HepG2 (cell line): ENCODE data around the gene GPX1. TPM values are rescaled to one million over a fixed set of nuclear protein-coding genes. Genes with fewer than 3 reads are reported as not detected.
A peak's percentile ranks its signal among the peaks of the same experiment; 100 is the strongest.

Source experiments
- ATAC-seq: fragments of 200-7000 bp; cut with Tn5 transposase; 3 replicates; pipeline ENCODE4 v1.9.1; 2020; ENCODE audit warnings: mild to moderate bottlenecking, moderate library complexity
- BruUV-seq: library from RNA; stranded (reverse); fragments of 400-500 nt; replicated peaks from 2 replicates; lab custom pipeline; 2021; lab: Mats Ljungman, UMichigan
- CTCF ChIA-PET: fragments of 300-600 bp; formaldehyde crosslinking; extraction: SDS; loops from one replicate; lab custom pipeline; 2021; ENCODE audit warnings: low total read pairs, inconsistent platforms, low intra/inter-chr PET ratio; lab: Yijun Ruan, JAX
- POLR2A ChIA-PET: fragments of 350-600 bp; sonication (Branson Sonifier 250); formaldehyde crosslinking; loops from one replicate; lab custom pipeline; 2020; ENCODE audit warnings: antibody characterized with exemption, inconsistent platforms; lab: Yijun Ruan, JAX
- DNase-seq: peaks from one replicate; pipeline ENCODE4 v3.0.0-alpha.2; 2015; ENCODE audit warnings: low spot score
- FAIRE-seq: peaks from 3 replicates; lab custom pipeline; 2011; peaks lifted over from hg19 to GRCh38; lab: Jason Lieb, UNC
- H2AFZ ChIP-seq: one replicate; pipeline ENCODE4 v1.6.1; 2011; ENCODE audit warnings: low read length, inconsistent platforms
- H3K27ac ChIP-seq: fragments of 300-600 bp; 3 replicates; pipeline ENCODE4 v1.8.0; 2011; ENCODE audit warnings: mixed run types, mild to moderate bottlenecking, mixed read lengths, low read length, inconsistent platforms; ENCODE audit not compliant: insufficient read depth; ENCODE audit errors: extremely low read length
- H3K27me3 ChIP-seq, 2 experiments: fragments of 200-600 bp in 1 of 2; 2 replicates in 1 of 2; 3 replicates in 1 of 2; pipeline versions ENCODE4 v1.6.0 to v1.8.0; 2011; ENCODE audit warnings: low read length in 2 of 2, mild to moderate bottlenecking in 2 of 2, moderate library complexity in 2 of 2, inconsistent platforms in 1 of 2; ENCODE audit not compliant: insufficient read depth in 2 of 2, control insufficient read depth in 1 of 2
- H3K36me3 ChIP-seq, 2 experiments: fragments of 200-600 bp in 1 of 2; replicated peaks in 1 of 2; 2 replicates in 1 of 2; 3 replicates in 1 of 2; pipeline versions ENCODE4 v1.5.1 to v1.8.0; 2011; ENCODE audit warnings: low read length in 2 of 2, inconsistent platforms in 1 of 2; ENCODE audit not compliant: insufficient read depth in 2 of 2, control insufficient read depth in 1 of 2
- H3K4me1 ChIP-seq: 2 replicates; pipeline ENCODE4 v1.5.1; 2012; ENCODE audit warnings: low read length, inconsistent platforms; ENCODE audit not compliant: insufficient read depth
- H3K4me2 ChIP-seq: 2 replicates; pipeline ENCODE4 v1.6.0; 2011; ENCODE audit warnings: low read depth, low read length, inconsistent platforms
- H3K4me3 ChIP-seq, 3 experiments: fragments of 200-600 bp in 1 of 3; sonication (generic), shearing (Covaris generic) in 1 of 3; replicated peaks in 1 of 3; 2 replicates each; pipeline ENCODE4 v1.5.1; 2011 to 2016; ENCODE audit warnings: low read length in 3 of 3, inconsistent platforms in 2 of 3, low read depth in 2 of 3, mild to moderate bottlenecking in 2 of 3, control low read depth in 1 of 3, mixed read lengths in 1 of 3; ENCODE audit not compliant: insufficient read depth in 1 of 3
- H3K79me2 ChIP-seq: one replicate; pipeline ENCODE4 v1.6.1; 2011; ENCODE audit warnings: low read length, inconsistent platforms; ENCODE audit not compliant: insufficient read depth
- H3K9ac ChIP-seq: 2 replicates; pipeline ENCODE4 v1.6.0; 2011; ENCODE audit warnings: mild to moderate bottlenecking, low read depth, low read length, inconsistent platforms; ENCODE audit not compliant: insufficient read depth
- H3K9me3 ChIP-seq: 2 replicates; pipeline ENCODE4 v1.5.1; 2012; ENCODE audit warnings: mild to moderate bottlenecking, low read length
- H4K20me1 ChIP-seq: 2 replicates; pipeline ENCODE4 v1.6.0; 2011; ENCODE audit warnings: inconsistent platforms, mild to moderate bottlenecking, low read length, moderate library complexity; ENCODE audit not compliant: insufficient read depth
- CENPT ChIP-seq: sonication (generic); formaldehyde crosslinking; IDR thresholded peaks from 2 replicates; pipeline ENCODE4 v1.8.0; 2022; ENCODE audit warnings: low read depth, mild to moderate bottlenecking, moderate library complexity, missing genetic modification reagents
- HMGA1 ChIP-seq: sonication (generic); formaldehyde crosslinking; conservative IDR thresholded peaks from 2 replicates; pipeline ENCODE4 v1.4.0; 2020; ENCODE audit warnings: missing genetic modification reagents
- KDM1A ChIP-seq: IDR thresholded peaks from 2 replicates; pipeline ENCODE4 v1.6.1; 2016; ENCODE audit warnings: missing compliant biosample characterization
- KIAA2018 ChIP-seq: sonication (generic); formaldehyde crosslinking; IDR thresholded peaks from 2 replicates; pipeline ENCODE4 v1.5.0; 2020; ENCODE audit warnings: mild to moderate bottlenecking, missing genetic modification reagents, borderline replicate concordance
- NFATC3 ChIP-seq: sonication (generic); formaldehyde crosslinking; IDR thresholded peaks from 2 replicates; pipeline ENCODE4 v1.5.1; 2020; ENCODE audit warnings: mild to moderate bottlenecking, missing genetic modification reagents
- PBX3 ChIP-seq: sonication (generic); formaldehyde crosslinking; IDR thresholded peaks from 2 replicates; pipeline ENCODE4 v1.8.1; 2023; ENCODE audit warnings: missing genetic modification reagents, inconsistent platforms, borderline replicate concordance
- REST ChIP-seq, 2 experiments: IDR thresholded peaks; 2 replicates each; pipeline ENCODE4 v1.6.1; 2011 to 2012; ENCODE audit warnings: low read length in 2 of 2, borderline replicate concordance in 1 of 2, low read depth in 1 of 2, mild to moderate bottlenecking in 1 of 2, moderate library complexity in 1 of 2
- TCF12 ChIP-seq, 2 experiments: fragments of 450-650 bp in 1 of 2; sonication (generic) in 1 of 2; formaldehyde crosslinking in 1 of 2; IDR thresholded peaks; 2 replicates each; pipeline versions ENCODE4 v1.6.1 to v1.8.0; 2017 to 2022; ENCODE audit warnings: antibody characterized with exemption in 1 of 2, mild to moderate bottlenecking in 1 of 2, missing genetic modification reagents in 1 of 2, moderate library complexity in 1 of 2
- ZNF333 ChIP-seq: sonication (generic); formaldehyde crosslinking; IDR thresholded peaks from 2 replicates; pipeline ENCODE4 v1.4.0; 2020; ENCODE audit warnings: mild to moderate bottlenecking, missing genetic modification reagents, borderline replicate concordance
- WGBS: methylation state at CpG from one replicate; pipeline ENCODE4 v1.1.6; 2017; ENCODE audit warnings: low lambda C conversion rate; 5-methylcytosine and 5-hydroxymethylcytosine counted together
- in situ Hi-C: cut with HindIII; loops from 2 replicates; pipeline ENCODE4 v1.10.0; 2017; ENCODE audit warnings: low pct_unique_long_range_greater_than_20kb; ENCODE audit not compliant: extremely low pct_ligation_motif_present
- intact Hi-C: fragments of 100-400 bp; cut with micrococcal nuclease; formaldehyde crosslinking; loops from one replicate; pipeline ENCODE4 v1.10.0; 2022; ENCODE audit not compliant: unreplicated experiment
- polyA plus RNA-seq, 8 experiments: library from polyadenylated mRNA; depleted of rRNA in 3 of 8; stranded (reverse) in 7 of 8; unstranded in 1 of 8; fragments of >200 nt; fragmentation: Illumina TruSeq in 4 of 8; extraction: Trizol in 4 of 8; gene quantifications; 2 replicates each; pipeline versions ENCODE4 v1.2.1 to v1.2.3, GENCODE V29; 2011 to 2016; ENCODE audit warnings: low read depth in 4 of 8, missing spikeins in 1 of 8, mixed read lengths in 1 of 8; ENCODE audit not compliant: insufficient read depth in 1 of 8
- total RNA-seq, 5 experiments: library from RNA; depleted of rRNA; stranded (reverse); fragments of >200 nt; fragmentation: Illumina TruSeq; extraction: Trizol; gene quantifications; 2 replicates each; pipeline ENCODE4 v1.2.3, GENCODE V29; 2016; ENCODE audit warnings: low read depth in 1 of 5

The GPX1 gene
- total and polyA plus RNA-seq, 2 of the 13 experiments (the other 11 are each of a cell fraction or from before 2014, with no cell fraction given), result 149 to 168 TPM

- TF ChIP-seq REST (IDR thresholded peaks at IDR 0.05; ENCODE audit: borderline replicate concordance in 1 of 2, low read depth in 1 of 2, low read length in 2 of 2), result no peak
- no peak for TF ChIP-seq HMGA1 (CRISPR knock-in tag)
These were observed 15.0 kb downstream of the GPX1 start (continued) for GRCh38 chr3:49343163-49343562.

- DNase-seq (no peak), FAIRE-seq (no peak), ATAC-seq (no peak)
- 92% methylated on average over 6 of the region's 6 CpGs for WGBS
- 0 out of 2 replicates have a peak overlapping the region, but pooled peaks have one; percentile 6 for H3K4me2 ChIP-seq
- no peaks in the 10 kb centered on the region for H3K27me3 ChIP-seq
- H3K9me3 ChIP-seq, result no peaks in the 10 kb centered on the region
- no peak overlapping the region for H3K4me3 ChIP-seq
- peak overlapping the region; percentile 40 for H3K27ac ChIP-seq
- H2AFZ ChIP-seq, result no peak overlapping the region
- H3K9ac ChIP-seq, result no peak overlapping the region
- in situ Hi-C loops (loop anchor here (25.0 kb wide), 1 partner anchor 95 kb away; the partner anchor contains the start of gene NICN1), intact Hi-C loops (no loop called here)
- POLR2A ChIA-PET, result interaction anchor here (0.6 to 0.9 kb wide), 3 partner anchors 17 to 171 kb away, joined by 3 read pairs; partner anchors contain the start of gene KLHDC8B
- peaks cover 62% of the 10 kb centered on the region for H3K4me1 ChIP-seq
- peaks cover 17% of the 10 kb centered on the region for H3K79me2 ChIP-seq
- CTCF ChIA-PET, result no interaction called here
- no TSS peak for BruUV-seq
- no peaks in the 10 kb centered on the region for H3K36me3 ChIP-seq
- H4K20me1 ChIP-seq, result no peaks in the 10 kb centered on the region
- no peak for TF ChIP-seq CENPT (CRISPR knock-in tag)
- no peak for TF ChIP-seq NFATC3 (CRISPR knock-in tag)
- TF ChIP-seq KDM1A (CRISPR knock-in tag), result no peak
- TF ChIP-seq PBX3, result no peak
- TF ChIP-seq TCF12 (IDR thresholded peaks at IDR 0.05), result no peak
- no peak for TF ChIP-seq TCF12 (CRISPR knock-in tag; IDR thresholded peaks at IDR 0.05)
- no peak for TF ChIP-seq ZNF333
- TF ChIP-seq KIAA2018 (CRISPR knock-in tag), result no peak
These were observed 16.2 kb downstream of the GPX1 start for GRCh38 chr3:49341996-49342395.
